ENCODE data around the gene TRIM24.
"Not testable (repeated sequence)": the region's sequence is repeated elsewhere in the genome, so short reads cannot be mapped to it uniquely, and the experiment has no call there.

- TF ChIP-seq, protein P1, sequence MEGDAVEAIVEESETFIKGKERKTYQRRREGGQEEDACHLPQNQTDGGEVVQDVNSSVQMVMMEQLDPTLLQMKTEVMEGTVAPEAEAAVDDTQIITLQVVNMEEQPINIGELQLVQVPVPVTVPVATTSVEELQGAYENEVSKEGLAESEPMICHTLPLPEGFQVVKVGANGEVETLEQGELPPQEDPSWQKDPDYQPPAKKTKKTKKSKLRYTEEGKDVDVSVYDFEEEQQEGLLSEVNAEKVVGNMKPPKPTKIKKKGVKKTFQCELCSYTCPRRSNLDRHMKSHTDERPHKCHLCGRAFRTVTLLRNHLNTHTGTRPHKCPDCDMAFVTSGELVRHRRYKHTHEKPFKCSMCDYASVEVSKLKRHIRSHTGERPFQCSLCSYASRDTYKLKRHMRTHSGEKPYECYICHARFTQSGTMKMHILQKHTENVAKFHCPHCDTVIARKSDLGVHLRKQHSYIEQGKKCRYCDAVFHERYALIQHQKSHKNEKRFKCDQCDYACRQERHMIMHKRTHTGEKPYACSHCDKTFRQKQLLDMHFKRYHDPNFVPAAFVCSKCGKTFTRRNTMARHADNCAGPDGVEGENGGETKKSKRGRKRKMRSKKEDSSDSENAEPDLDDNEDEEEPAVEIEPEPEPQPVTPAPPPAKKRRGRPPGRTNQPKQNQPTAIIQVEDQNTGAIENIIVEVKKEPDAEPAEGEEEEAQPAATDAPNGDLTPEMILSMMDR (IDR thresholded peaks at IDR 0.05) = not testable (repeated sequence)
- TF ChIP-seq EP300 (IDR thresholded peaks at IDR 0.05) = not testable (repeated sequence)
Observed at GRCh38 chr7:138536833-138537232, 76.8 kb downstream of the TRIM24 start.

Measured in ovary (tissue), 3 donors.